ENCODE results near the gene POU2F1. TPM values are rescaled to one million over a fixed set of nuclear protein-coding genes. Genes with fewer than 3 reads are reported as not detected.

POU2F1 gene
- total and polyA plus RNA-seq, 4 donors: 1.1 to 28.6 (median 13.7) TPM

- Histone ChIP-seq H3K4me1 (ENCODE audit: control insufficient read depth in 1 of 2, insufficient read depth in 2 of 2, low read length in 2 of 2) (no peaks in the 10 kb centered on the region), H3K9me3 (ENCODE audit: control insufficient read depth, low read length) (no peaks in the 10 kb centered on the region), H3K27ac (ENCODE audit: low read depth in 1 of 2, low read length in 2 of 2) (no peak overlapping the region), H3K27me3 (ENCODE audit: control insufficient read depth in 1 of 2, insufficient read depth in 2 of 2, low read length in 1 of 2) (no peaks in the 10 kb centered on the region), H3K4me3 (ENCODE audit: low read length in 2 of 2) (no peak overlapping the region), H3K36me3 (ENCODE audit: control insufficient read depth in 1 of 2, insufficient read depth in 2 of 2, low read length in 1 of 2) (no peaks in the 10 kb centered on the region)
- 93 to 97% methylated on average over 4 of the region's 4 CpGs for WGBS, 2 donors
- intact Hi-C loops (cut with DNase I): no loop called here
- DNase-seq: no peak
- ATAC-seq (ENCODE audit: low FRiP score): no peak
These were observed 138.6 kb downstream of the POU2F1 start for GRCh38 chr1:167359295-167359694.

- WGBS, 2 donors: 83% methylated on average over 4 of the region's 4 CpGs
- Histone ChIP-seq H3K27ac (ENCODE audit: low read depth in 1 of 2, low read length in 2 of 2) (no peak overlapping the region), H3K9me3 (ENCODE audit: control insufficient read depth, low read length) (no peaks in the 10 kb centered on the region), H3K36me3 (ENCODE audit: control insufficient read depth in 1 of 2, insufficient read depth in 2 of 2, low read length in 1 of 2) (no peaks in the 10 kb centered on the region), H3K27me3 (ENCODE audit: control insufficient read depth in 1 of 2, insufficient read depth in 2 of 2, low read length in 1 of 2) (no peaks in the 10 kb centered on the region), H3K4me3 (ENCODE audit: low read length in 2 of 2) (no peak overlapping the region), H3K4me1 (ENCODE audit: control insufficient read depth in 1 of 2, insufficient read depth in 2 of 2, low read length in 2 of 2) (no peaks in the 10 kb centered on the region)
- ATAC-seq (ENCODE audit: low FRiP score) (no peak), DNase-seq (no peak)
- intact Hi-C loops (cut with DNase I): no loop called here
These were observed 139.4 kb downstream of the POU2F1 start for GRCh38 chr1:167360120-167360519.

GRCh38 chr1:167362638-167363037 lies 142.0 kb downstream of the POU2F1 start:
- intact Hi-C loops (cut with DNase I): no loop called here
- H3K27ac ChIP-seq (ENCODE audit: low read depth in 1 of 2, low read length in 2 of 2): no peak overlapping the region
- no peaks in the 10 kb centered on the region for H3K36me3 ChIP-seq (ENCODE audit: control insufficient read depth in 1 of 2, insufficient read depth in 2 of 2, low read length in 1 of 2)
- H3K4me3 ChIP-seq (ENCODE audit: low read length in 2 of 2): no peak overlapping the region
- H3K9me3 ChIP-seq (ENCODE audit: control insufficient read depth, low read length): no peaks in the 10 kb centered on the region
- WGBS, 2 donors: 92 to 96% methylated on average over 1 of the region's 1 CpG
- ATAC-seq (ENCODE audit: low FRiP score) (no peak), DNase-seq (no peak)
- no peaks in the 10 kb centered on the region for H3K4me1 ChIP-seq (ENCODE audit: control insufficient read depth in 1 of 2, insufficient read depth in 2 of 2, low read length in 2 of 2)
- no peaks in the 10 kb centered on the region for H3K27me3 ChIP-seq (ENCODE audit: control insufficient read depth in 1 of 2, insufficient read depth in 2 of 2, low read length in 1 of 2)

- DNase-seq (no peak), ATAC-seq (ENCODE audit: low FRiP score) (no peak)
- no peak overlapping the region for H3K4me3 ChIP-seq (ENCODE audit: low read length in 2 of 2)
- 77 to 91% methylated on average over 2 of the region's 2 CpGs for WGBS, 2 donors
- H3K36me3 ChIP-seq (ENCODE audit: control insufficient read depth in 1 of 2, insufficient read depth in 2 of 2, low read length in 1 of 2): no peaks in the 10 kb centered on the region
- H3K9me3 ChIP-seq (ENCODE audit: control insufficient read depth, low read length): no peaks in the 10 kb centered on the region
- H3K4me1 ChIP-seq (ENCODE audit: control insufficient read depth in 1 of 2, insufficient read depth in 2 of 2, low read length in 2 of 2): no peaks in the 10 kb centered on the region
- no peaks in the 10 kb centered on the region for H3K27me3 ChIP-seq (ENCODE audit: control insufficient read depth in 1 of 2, insufficient read depth in 2 of 2, low read length in 1 of 2)
- no peak overlapping the region for H3K27ac ChIP-seq (ENCODE audit: low read depth in 1 of 2, low read length in 2 of 2)
- intact Hi-C loops (cut with DNase I): no loop called here
These were observed 144.1 kb downstream of the POU2F1 start for GRCh38 chr1:167364826-167365225.

- H3K27me3 ChIP-seq (ENCODE audit: control insufficient read depth in 1 of 2, insufficient read depth in 2 of 2, low read length in 1 of 2): no peaks in the 10 kb centered on the region
- ATAC-seq (ENCODE audit: low FRiP score): no peak
These were observed 144.7 kb downstream of the POU2F1 start for GRCh38 chr1:167365360-167365759.

GRCh38 chr1:167367705-167368104 lies 147.0 kb downstream of the POU2F1 start:
- intact Hi-C loops (cut with DNase I): no loop called here
- no peaks in the 10 kb centered on the region for H3K9me3 ChIP-seq (ENCODE audit: control insufficient read depth, low read length)
- WGBS, 2 donors: 87 to 92% methylated on average over 4 of the region's 4 CpGs

More at GRCh38 chr1:167365360-167365759, 144.7 kb downstream of the POU2F1 start:
- WGBS, 2 donors: 97% methylated on average over 2 of the region's 2 CpGs
- intact Hi-C loops (cut with DNase I): no loop called here
- H3K4me1 ChIP-seq (ENCODE audit: control insufficient read depth in 1 of 2, insufficient read depth in 2 of 2, low read length in 2 of 2): no peaks in the 10 kb centered on the region
- H3K4me3 ChIP-seq (ENCODE audit: low read length in 2 of 2): no peak overlapping the region
- DNase-seq: no peak
- no peak overlapping the region for H3K27ac ChIP-seq (ENCODE audit: low read depth in 1 of 2, low read length in 2 of 2)
- no peaks in the 10 kb centered on the region for H3K9me3 ChIP-seq (ENCODE audit: control insufficient read depth, low read length)
- H3K36me3 ChIP-seq (ENCODE audit: control insufficient read depth in 1 of 2, insufficient read depth in 2 of 2, low read length in 1 of 2): no peaks in the 10 kb centered on the region

GRCh38 chr1:167369175-167369574 lies 148.5 kb downstream of the POU2F1 start:
- H3K4me3 ChIP-seq (ENCODE audit: low read length in 2 of 2): no peak overlapping the region
- intact Hi-C loops (cut with DNase I): no loop called here
- no peaks in the 10 kb centered on the region for H3K27me3 ChIP-seq (ENCODE audit: control insufficient read depth in 1 of 2, insufficient read depth in 2 of 2, low read length in 1 of 2)
- no peaks in the 10 kb centered on the region for H3K4me1 ChIP-seq (ENCODE audit: control insufficient read depth in 1 of 2, insufficient read depth in 2 of 2, low read length in 2 of 2)
- no peaks in the 10 kb centered on the region for H3K9me3 ChIP-seq (ENCODE audit: control insufficient read depth, low read length)
- ATAC-seq (ENCODE audit: low FRiP score) (no peak), DNase-seq (no peak)
- no peak overlapping the region for H3K27ac ChIP-seq (ENCODE audit: low read depth in 1 of 2, low read length in 2 of 2)
- H3K36me3 ChIP-seq (ENCODE audit: control insufficient read depth in 1 of 2, insufficient read depth in 2 of 2, low read length in 1 of 2): peaks cover 2 to 4% of the 10 kb centered on the region in 2 donors

More at GRCh38 chr1:167367705-167368104, 147.0 kb downstream of the POU2F1 start:
- peaks cover 0 to 4% of the 10 kb centered on the region in 2 donors for H3K36me3 ChIP-seq (ENCODE audit: control insufficient read depth in 1 of 2, insufficient read depth in 2 of 2, low read length in 1 of 2)
- ATAC-seq (ENCODE audit: low FRiP score) (no peak), DNase-seq (no peak)
- no peak overlapping the region for H3K4me3 ChIP-seq (ENCODE audit: low read length in 2 of 2)
- H3K27ac ChIP-seq (ENCODE audit: low read depth in 1 of 2, low read length in 2 of 2): no peak overlapping the region
- no peaks in the 10 kb centered on the region for H3K27me3 ChIP-seq (ENCODE audit: control insufficient read depth in 1 of 2, insufficient read depth in 2 of 2, low read length in 1 of 2)
- H3K4me1 ChIP-seq (ENCODE audit: control insufficient read depth in 1 of 2, insufficient read depth in 2 of 2, low read length in 2 of 2): no peaks in the 10 kb centered on the region

GRCh38 chr1:167369933-167370332 lies 149.2 kb downstream of the POU2F1 start:
- intact Hi-C loops (cut with DNase I): no loop called here
- 71 to 74% methylated on average over 4 of the region's 4 CpGs for WGBS, 2 donors
- Histone ChIP-seq H3K9me3 (ENCODE audit: control insufficient read depth, low read length) (no peaks in the 10 kb centered on the region), H3K27ac (ENCODE audit: low read depth in 1 of 2, low read length in 2 of 2) (no peak overlapping the region), H3K4me1 (ENCODE audit: control insufficient read depth in 1 of 2, insufficient read depth in 2 of 2, low read length in 2 of 2) (no peaks in the 10 kb centered on the region), H3K36me3 (ENCODE audit: control insufficient read depth in 1 of 2, insufficient read depth in 2 of 2, low read length in 1 of 2) (peaks cover 2 to 4% of the 10 kb centered on the region in 2 donors), H3K4me3 (ENCODE audit: low read length in 2 of 2) (no peak overlapping the region), H3K27me3 (ENCODE audit: control insufficient read depth in 1 of 2, insufficient read depth in 2 of 2, low read length in 1 of 2) (no peaks in the 10 kb centered on the region)
- ATAC-seq (ENCODE audit: low FRiP score): no peak
- no peak for DNase-seq

- Histone ChIP-seq H3K9me3 (ENCODE audit: control insufficient read depth, low read length) (no peaks in the 10 kb centered on the region), H3K27me3 (ENCODE audit: control insufficient read depth in 1 of 2, insufficient read depth in 2 of 2, low read length in 1 of 2) (no peaks in the 10 kb centered on the region), H3K36me3 (ENCODE audit: control insufficient read depth in 1 of 2, insufficient read depth in 2 of 2, low read length in 1 of 2) (peaks cover 2 to 4% of the 10 kb centered on the region in 2 donors), H3K27ac (ENCODE audit: low read depth in 1 of 2, low read length in 2 of 2) (no peak overlapping the region), H3K4me3 (ENCODE audit: low read length in 2 of 2) (no peak overlapping the region), H3K4me1 (ENCODE audit: control insufficient read depth in 1 of 2, insufficient read depth in 2 of 2, low read length in 2 of 2) (no peaks in the 10 kb centered on the region)
- DNase-seq: no peak
- ATAC-seq (ENCODE audit: low FRiP score): no peak
- intact Hi-C loops (cut with DNase I): no loop called here
- WGBS, 2 donors: 88 to 93% methylated on average over 4 of the region's 4 CpGs
These were observed 150.3 kb downstream of the POU2F1 start for GRCh38 chr1:167371030-167371429.

Measured in aorta (tissue), 5 donors.